Adipose tissue (tissue), 3 donors: ENCODE measurements around the gene NLGN1. TPM values are rescaled to one million over a fixed set of nuclear protein-coding genes. Genes with fewer than 3 reads are reported as not detected.

Source experiments
- H3K27ac ChIP-seq: one replicate; pipeline ENCODE4 v1.5.1; 2013; ENCODE audit warnings: low read depth, low read length
- WGBS, 3 donors: extraction: QIAGEN DNeasy Blood & Tissue Kit; methylation state at CpG; one replicate each; pipeline ENCODE4 v1.1.7; 2013; 5-methylcytosine and 5-hydroxymethylcytosine counted together
- polyA plus RNA-seq, 3 donors: library from polyadenylated mRNA; stranded (reverse); fragments of 200-250 nt; gene quantifications; one replicate each; pipeline ENCODE4 v1.2.3, GENCODE V29; 2013
- donor health status: healthy with polysubstance abuse.
- donor health status: Bipolar disorder and iron deficiency.
- donor health status: healthy.

NLGN1 gene
- polyA plus RNA-seq, 3 donors = 0.23 to 1.8 (median 1.0) TPM

GRCh38 chr3:173663696-173664111 lies 266.2 kb downstream of the NLGN1 start:
- H3K27ac ChIP-seq = no peak overlapping the region
- 61 to 70% (median 64%) methylated on average over 1 of the region's 1 CpG for whole genome bisulfite sequencing, 3 donors

GRCh38 chr3:173676094-173676493 lies 278.6 kb downstream of the NLGN1 start:
- H3K27ac ChIP-seq = no peak overlapping the region
- WGBS, 3 donors = 50 to 57% (median 56%) methylated on average over 1 of the region's 1 CpG

GRCh38 chr3:173681188-173681678 lies 283.7 kb downstream of the NLGN1 start:
- no peak overlapping the region for H3K27ac ChIP-seq
- WGBS, 3 donors = 93 to 97% (median 96%) methylated on average over 1 of the region's 1 CpG

- no peak overlapping the region for H3K27ac ChIP-seq
- 55 to 93% (median 86%) methylated on average over 2 of the region's 2 CpGs for WGBS, 3 donors
Observed at GRCh38 chr3:173685456-173685855, 287.9 kb downstream of the NLGN1 start.

GRCh38 chr3:173688216-173688842 lies 290.8 kb downstream of the NLGN1 start:
- H3K27ac ChIP-seq = no peak overlapping the region
- WGBS, 3 donors = 67 to 88% (median 83%) methylated on average over 4 of the region's 4 CpGs

GRCh38 chr3:173690542-173691180 lies 293.1 kb downstream of the NLGN1 start:
- 39 to 67% (median 64%) methylated on average over 7 of the region's 7 CpGs for WGBS, 3 donors
- no peak overlapping the region for H3K27ac ChIP-seq

- no peak overlapping the region for H3K27ac ChIP-seq
- 79 to 88% (median 82%) methylated on average over 1 of the region's 1 CpG for WGBS, 3 donors
Observed at GRCh38 chr3:173699353-173699752, 301.8 kb downstream of the NLGN1 start.

GRCh38 chr3:173700336-173700735 lies 302.8 kb downstream of the NLGN1 start:
- H3K27ac ChIP-seq = no peak overlapping the region
- WGBS, 3 donors = 76 to 97% (median 93%) methylated on average over 1 of the region's 1 CpG

GRCh38 chr3:173702561-173702960 lies 305.0 kb downstream of the NLGN1 start:
- H3K27ac ChIP-seq = no peak overlapping the region
- 88 to 96% (median 91%) methylated on average over 3 of the region's 3 CpGs for WGBS, 3 donors

- WGBS, 3 donors = 74 to 90% (median 87%) methylated on average over 3 of the region's 3 CpGs
- no peak overlapping the region for H3K27ac ChIP-seq
Observed at GRCh38 chr3:173703771-173704170, 306.2 kb downstream of the NLGN1 start.

- WGBS, 3 donors = 95 to 96% (median 96%) methylated on average over 9 of the region's 9 CpGs
- H3K27ac ChIP-seq = no peak overlapping the region
Observed at GRCh38 chr3:173706630-173707029, 309.1 kb downstream of the NLGN1 start.

- H3K27ac ChIP-seq = no peak overlapping the region
- WGBS, 3 donors = 59 to 79% (median 79%) methylated on average over 3 of the region's 3 CpGs
Observed at GRCh38 chr3:173708191-173708590, 310.6 kb downstream of the NLGN1 start.

GRCh38 chr3:173709026-173709425 lies 311.5 kb downstream of the NLGN1 start:
- no peak overlapping the region for H3K27ac ChIP-seq
- WGBS, 3 donors = 79 to 81% (median 80%) methylated on average over 4 of the region's 4 CpGs

GRCh38 chr3:173711619-173712018 lies 314.1 kb downstream of the NLGN1 start:
- WGBS, 3 donors = 24 to 61% (median 60%) methylated on average over 5 of the region's 5 CpGs
- no peak overlapping the region for H3K27ac ChIP-seq

- WGBS, 3 donors = 66 to 80% (median 79%) methylated on average over 3 of the region's 3 CpGs
- no peak overlapping the region for H3K27ac ChIP-seq
Observed at GRCh38 chr3:173719585-173719984, 322.0 kb downstream of the NLGN1 start.

- WGBS, 3 donors = 80 to 94% (median 87%) methylated on average over 3 of the region's 3 CpGs
- H3K27ac ChIP-seq = no peak overlapping the region
Observed at GRCh38 chr3:173725507-173725906, 328.0 kb downstream of the NLGN1 start.

- 87 to 94% (median 89%) methylated on average over 2 of the region's 2 CpGs for WGBS, 3 donors
- no peak overlapping the region for H3K27ac ChIP-seq
Observed at GRCh38 chr3:173730391-173730790, 332.8 kb downstream of the NLGN1 start.

- WGBS, 3 donors = 68 to 81% (median 81%) methylated on average over 4 of the region's 4 CpGs
Observed at GRCh38 chr3:173732237-173732636, 334.7 kb downstream of the NLGN1 start.

GRCh38 chr3:173733029-173733652 lies 335.6 kb downstream of the NLGN1 start:
- 31 to 76% (median 70%) methylated on average over 1 of the region's 1 CpG for WGBS, 3 donors
- no peak overlapping the region for H3K27ac ChIP-seq

More at GRCh38 chr3:173732237-173732636, 334.7 kb downstream of the NLGN1 start:
- no peak overlapping the region for H3K27ac ChIP-seq
